Measurements from ENCODE around the gene TAF5.

DNA sequence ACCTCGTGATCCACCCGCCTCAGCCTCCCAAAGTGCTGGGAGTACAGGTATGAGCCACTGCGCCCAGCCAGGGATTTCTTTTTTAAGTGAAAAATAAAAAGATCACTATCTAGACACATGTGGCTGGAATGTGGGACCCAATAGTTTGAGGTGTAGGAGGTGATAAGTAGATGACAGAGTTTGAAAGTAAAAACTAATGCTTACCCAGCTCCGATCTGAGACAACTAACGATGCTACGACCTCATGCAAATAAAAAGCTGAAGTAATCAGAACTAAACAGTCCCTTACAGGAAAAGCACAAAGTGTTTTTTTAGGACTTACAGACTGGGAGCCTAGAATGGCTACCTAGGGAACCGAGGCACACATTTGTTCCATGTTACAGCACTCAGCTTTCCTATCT lies 39.9 kb upstream of the TAF5 start:
- TF ChIP-seq CTCF (IDR thresholded peaks at IDR 0.05) (no peak), ZFX (IDR thresholded peaks at IDR 0.05; ENCODE audit: borderline replicate concordance) (no peak)

Measured in 22Rv1 (cell line).